Activated naive CD8-positive, alpha-beta T cell (primary cell): ENCODE data around the gene PHACTR1.

ENCODE experiments used
- H3K27ac Mint-ChIP-seq: one replicate; pipeline ENCODE4 v1.8.0; 2021; ENCODE audit warnings: mixed read lengths
- H3K27me3 Mint-ChIP-seq: one replicate; pipeline ENCODE4 v1.8.0; 2021; ENCODE audit warnings: mixed read lengths
- H3K36me3 Mint-ChIP-seq: one replicate; pipeline ENCODE4 v1.8.0; 2021; ENCODE audit warnings: mixed read lengths
- H3K4me1 Mint-ChIP-seq: one replicate; pipeline ENCODE4 v1.8.0; 2021; ENCODE audit warnings: low read depth, mixed read lengths
- H3K4me3 Mint-ChIP-seq: one replicate; pipeline ENCODE4 v1.8.0; 2021; ENCODE audit warnings: mild to moderate bottlenecking, mixed read lengths
- H3K9me3 Mint-ChIP-seq: one replicate; pipeline ENCODE4 v1.8.0; 2021; ENCODE audit warnings: low read depth, mixed read lengths

The PHACTR1 gene

DNA sequence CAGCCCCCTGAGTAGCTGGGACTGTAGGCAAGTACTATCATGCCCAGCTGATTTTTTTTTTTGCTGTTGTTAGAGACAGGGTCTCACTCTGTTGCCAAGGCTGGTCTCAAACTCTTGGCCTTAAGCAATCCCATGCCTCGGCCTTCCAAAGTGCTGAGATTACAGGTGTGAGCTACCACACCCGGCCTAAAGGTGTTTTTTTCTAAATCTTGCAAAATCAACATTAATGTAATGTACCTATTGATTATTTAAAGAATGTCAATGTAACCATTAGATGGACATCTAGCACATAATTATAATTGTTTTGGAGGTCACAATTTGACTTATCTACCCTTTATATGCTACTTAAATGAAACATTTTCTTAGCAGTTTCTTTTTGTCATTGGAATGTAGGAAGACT is 126.1 kb downstream of the PHACTR1 start:
- Mint-ChIP-seq H3K9me3 (no peaks in the 10 kb centered on the region), H3K27me3 (no peaks in the 10 kb centered on the region), H3K27ac (no peak overlapping the region), H3K4me1 (no peaks in the 10 kb centered on the region), H3K36me3 (no peaks in the 10 kb centered on the region), H3K4me3 (no peak overlapping the region)

DNA sequence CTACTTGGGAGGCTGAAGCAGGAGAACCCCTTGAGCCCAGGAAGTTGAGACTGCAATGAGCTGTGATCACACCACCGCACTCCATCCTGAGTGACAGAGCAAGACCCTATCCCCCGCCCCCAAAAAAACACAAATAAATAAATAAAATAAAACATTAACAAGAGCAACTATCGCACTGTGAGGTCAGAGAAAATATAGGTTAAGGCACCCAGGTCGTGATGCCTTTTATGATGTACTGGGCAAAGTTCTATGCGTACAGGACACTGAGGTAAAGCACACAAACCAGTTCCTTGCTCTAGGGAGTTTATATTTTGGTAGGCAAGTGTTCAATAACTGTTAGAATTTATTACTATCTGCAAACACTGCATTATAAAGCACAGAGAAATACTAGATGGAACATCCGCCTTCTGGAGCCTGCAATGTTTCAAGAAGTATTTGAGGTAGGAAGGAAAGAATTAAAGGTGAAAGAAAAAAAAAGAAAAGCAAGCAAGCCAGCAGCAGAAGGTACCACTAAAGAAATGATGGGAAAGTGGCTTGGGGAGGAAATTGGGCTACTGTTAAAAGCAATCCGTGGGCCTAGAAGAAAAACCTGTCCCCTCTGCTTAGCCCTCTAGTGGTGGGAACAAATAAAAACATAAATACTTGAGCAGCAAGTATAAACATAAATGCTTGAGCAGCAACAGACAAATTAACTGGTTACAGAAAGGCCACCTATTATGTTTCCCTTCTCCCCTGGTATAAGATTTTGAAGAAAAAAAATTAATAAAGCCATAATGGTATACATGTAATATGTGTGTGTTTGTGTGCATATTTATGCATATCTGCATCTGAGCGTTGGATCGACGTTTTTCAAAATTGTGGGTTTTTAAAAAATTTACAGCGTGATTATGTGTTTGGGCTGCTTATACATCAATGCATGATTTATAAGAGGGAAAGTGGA is 128.0 kb downstream of the PHACTR1 start:
- H3K9me3 Mint-ChIP-seq: no peaks in the 10 kb centered on the region

DNA sequence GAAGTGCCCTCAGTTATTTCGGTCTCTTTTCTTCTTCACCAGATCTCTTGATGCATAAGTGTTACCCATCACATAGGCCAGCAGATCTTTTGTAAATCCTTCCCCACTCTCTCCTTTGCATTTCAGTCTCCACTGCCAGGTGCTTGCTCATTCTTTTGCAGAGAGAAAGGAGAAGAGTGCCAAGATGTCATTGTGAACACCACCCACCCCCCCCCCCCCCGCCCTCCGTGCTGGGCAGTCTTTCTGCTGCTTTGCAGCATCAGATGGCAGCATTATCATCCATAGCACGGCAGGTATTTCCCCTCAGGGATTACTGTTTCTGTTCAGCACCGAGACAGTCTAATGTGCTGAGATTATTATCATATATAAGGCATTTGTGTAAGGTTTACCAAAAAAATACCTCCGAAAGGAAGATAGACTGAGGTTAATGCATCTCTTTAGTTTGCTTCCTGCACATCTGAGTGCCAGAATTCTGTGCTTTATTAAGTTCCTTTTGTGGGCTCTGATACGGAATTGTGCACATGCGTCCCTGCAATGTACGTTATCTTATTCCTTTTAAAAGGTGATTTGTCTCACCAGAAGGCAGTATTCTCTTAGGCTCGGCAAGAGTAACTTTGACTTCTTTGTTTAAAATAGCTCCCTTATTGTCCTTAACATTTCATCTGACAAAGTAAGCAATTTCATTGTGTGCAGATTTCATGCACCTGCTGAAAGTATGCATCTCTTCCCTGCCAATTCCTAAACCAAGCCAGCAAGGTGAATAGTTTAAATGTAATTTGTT is 128.8 kb downstream of the PHACTR1 start:
- Mint-ChIP-seq H3K9me3 (no peaks in the 10 kb centered on the region), H3K27me3 (peaks cover 7% of the 10 kb centered on the region), H3K36me3 (no peaks in the 10 kb centered on the region), H3K4me1 (no peaks in the 10 kb centered on the region), H3K4me3 (no peak overlapping the region), H3K27ac (no peak overlapping the region)

More for the DNA sequence above, 128.0 kb downstream of the PHACTR1 start:
- Mint-ChIP-seq H3K4me1 (no peaks in the 10 kb centered on the region), H3K36me3 (no peaks in the 10 kb centered on the region), H3K27ac (no peak overlapping the region), H3K4me3 (no peak overlapping the region), H3K27me3 (peaks cover 4% of the 10 kb centered on the region)

DNA sequence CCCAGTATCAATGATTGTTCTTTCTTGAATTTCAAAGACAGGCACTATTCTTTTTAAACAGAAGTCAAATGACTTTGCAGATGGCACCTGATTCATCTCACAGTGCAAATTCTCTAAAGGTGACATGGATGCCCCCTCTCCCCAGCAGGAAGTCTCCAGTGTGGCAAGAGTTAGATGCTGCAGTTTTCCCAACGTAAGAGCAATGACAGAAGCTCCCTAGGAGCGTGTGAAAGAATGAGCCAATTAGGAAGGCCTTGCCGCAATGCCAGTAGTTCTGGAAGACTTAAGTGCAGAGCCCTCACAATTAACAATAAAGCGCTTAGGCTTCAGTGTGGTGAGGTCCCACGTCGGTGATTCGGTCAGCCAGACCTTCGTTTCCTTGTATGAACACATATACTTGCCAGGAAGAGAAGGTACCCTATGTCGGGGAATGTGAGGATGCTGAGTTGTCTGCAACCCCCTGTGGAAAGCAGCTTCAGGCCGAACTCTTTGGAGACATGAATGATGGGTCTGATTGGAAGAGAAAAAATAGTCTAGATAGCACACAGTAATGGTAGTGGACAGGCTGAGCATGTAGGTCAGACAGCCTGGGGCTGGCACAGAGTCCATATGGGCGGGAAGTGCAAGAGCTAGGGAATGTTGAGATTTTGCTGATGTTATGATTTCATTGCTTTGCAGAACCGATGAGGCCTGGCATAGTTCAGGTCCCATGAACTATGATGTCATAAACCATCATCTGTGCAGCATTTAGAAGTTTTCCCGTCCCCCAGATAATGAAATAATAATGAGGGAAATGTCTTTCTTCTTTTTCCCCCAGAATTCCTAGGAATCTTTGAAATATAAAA is 132.6 kb downstream of the PHACTR1 start:
- Mint-ChIP-seq H3K27ac (no peak overlapping the region), H3K36me3 (no peaks in the 10 kb centered on the region), H3K4me3 (no peak overlapping the region), H3K4me1 (no peaks in the 10 kb centered on the region), H3K27me3 (peaks cover 15% of the 10 kb centered on the region), H3K9me3 (no peaks in the 10 kb centered on the region)

DNA sequence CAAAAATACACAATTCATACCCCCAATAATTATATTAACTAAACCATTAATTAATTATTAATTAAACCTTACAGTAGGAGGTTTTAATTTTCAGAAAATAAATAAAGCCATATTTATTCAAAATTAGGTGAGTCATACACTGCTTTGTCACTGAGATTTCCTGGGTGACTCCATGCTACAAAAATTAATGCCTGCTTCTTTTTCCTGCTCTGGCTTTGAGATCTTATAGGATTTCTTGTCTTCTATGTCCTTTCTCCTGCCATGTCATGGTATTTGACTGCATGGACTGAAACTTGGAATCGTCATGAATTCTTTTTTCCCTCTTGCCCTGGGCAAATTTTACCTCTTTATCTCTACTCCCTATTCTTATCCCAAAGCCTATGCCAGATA is 133.2 kb downstream of the PHACTR1 start:
- no peaks in the 10 kb centered on the region for H3K4me1 Mint-ChIP-seq
- H3K4me3 Mint-ChIP-seq: no peak overlapping the region
- no peak overlapping the region for H3K27ac Mint-ChIP-seq
- H3K36me3 Mint-ChIP-seq: no peaks in the 10 kb centered on the region
- H3K27me3 Mint-ChIP-seq: peaks cover 15% of the 10 kb centered on the region
- no peaks in the 10 kb centered on the region for H3K9me3 Mint-ChIP-seq

DNA sequence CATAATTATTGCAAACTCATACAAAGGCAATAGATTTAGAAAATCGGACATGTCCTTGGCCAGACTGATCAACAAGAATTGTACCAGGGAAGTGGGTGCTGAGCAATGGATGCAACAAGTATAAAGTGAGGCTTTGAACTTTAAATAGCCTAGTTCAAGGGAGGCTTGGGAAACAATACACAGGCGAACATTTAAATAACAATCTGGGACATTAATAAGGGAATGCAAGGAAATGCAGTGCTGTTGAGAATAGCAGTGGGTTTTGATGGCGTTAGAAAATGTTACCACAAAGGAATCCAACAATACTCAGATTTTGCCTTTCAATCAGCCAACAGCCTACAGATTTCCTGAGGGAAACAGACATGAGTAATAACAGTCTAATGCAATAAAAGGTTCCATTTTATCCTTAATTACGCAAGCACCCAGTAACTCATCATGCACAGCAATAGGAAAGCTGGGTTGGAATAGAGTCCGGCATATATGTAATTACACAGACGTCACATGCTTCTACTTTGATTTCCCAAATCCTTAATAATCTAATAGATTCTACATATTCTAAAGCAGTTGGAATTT is 134.6 kb downstream of the PHACTR1 start:
- Mint-ChIP-seq H3K36me3 (no peaks in the 10 kb centered on the region), H3K27ac (no peak overlapping the region), H3K27me3 (peaks cover 15% of the 10 kb centered on the region), H3K4me1 (no peaks in the 10 kb centered on the region), H3K9me3 (no peaks in the 10 kb centered on the region), H3K4me3 (no peak overlapping the region)

DNA sequence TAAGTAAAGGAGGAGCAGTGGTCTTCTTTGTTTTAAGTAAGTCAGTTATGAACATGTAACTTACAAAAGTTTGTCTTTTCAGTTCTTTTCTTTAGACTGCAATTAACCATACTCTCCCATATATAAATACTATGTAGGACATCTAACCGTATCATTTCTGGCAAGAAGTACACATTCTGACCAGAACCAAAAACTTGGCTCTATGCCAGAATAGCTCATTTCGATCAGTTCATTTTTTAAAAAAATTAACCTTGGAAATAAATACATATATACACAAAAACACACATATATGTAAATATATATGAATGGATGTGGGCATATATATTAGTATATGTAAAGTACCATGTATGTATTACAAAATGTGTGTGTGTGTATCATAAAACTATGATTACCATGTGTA is 145.0 kb downstream of the PHACTR1 start:
- H3K27ac Mint-ChIP-seq: no peak overlapping the region
- H3K4me1 Mint-ChIP-seq: no peaks in the 10 kb centered on the region
- H3K36me3 Mint-ChIP-seq: no peaks in the 10 kb centered on the region
- H3K27me3 Mint-ChIP-seq: peaks cover 6% of the 10 kb centered on the region
- no peaks in the 10 kb centered on the region for H3K9me3 Mint-ChIP-seq
- no peak overlapping the region for H3K4me3 Mint-ChIP-seq

DNA sequence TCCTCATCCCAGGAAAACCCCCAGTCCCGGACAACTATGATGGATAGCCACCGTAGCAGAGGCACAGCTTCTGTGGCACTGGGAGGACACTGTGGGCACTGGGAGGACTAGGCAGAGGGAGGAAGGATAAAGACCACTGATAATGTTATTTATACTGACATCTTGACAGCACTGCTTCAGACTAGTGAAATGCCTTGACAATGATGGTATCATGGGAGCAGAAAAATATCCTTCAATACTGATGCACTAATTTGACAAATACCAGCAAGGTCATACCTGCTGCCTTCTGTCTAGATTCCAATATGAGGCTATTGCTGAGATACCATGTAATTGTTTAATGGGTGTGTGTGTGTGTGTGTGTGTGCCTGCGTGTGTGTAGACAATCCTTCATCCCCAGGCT is 148.6 kb downstream of the PHACTR1 start:
- no peak overlapping the region for H3K4me3 Mint-ChIP-seq
- H3K36me3 Mint-ChIP-seq: no peaks in the 10 kb centered on the region
- H3K4me1 Mint-ChIP-seq: no peaks in the 10 kb centered on the region
- H3K9me3 Mint-ChIP-seq: no peaks in the 10 kb centered on the region
- no peak overlapping the region for H3K27ac Mint-ChIP-seq
- H3K27me3 Mint-ChIP-seq: peaks cover 6% of the 10 kb centered on the region

DNA sequence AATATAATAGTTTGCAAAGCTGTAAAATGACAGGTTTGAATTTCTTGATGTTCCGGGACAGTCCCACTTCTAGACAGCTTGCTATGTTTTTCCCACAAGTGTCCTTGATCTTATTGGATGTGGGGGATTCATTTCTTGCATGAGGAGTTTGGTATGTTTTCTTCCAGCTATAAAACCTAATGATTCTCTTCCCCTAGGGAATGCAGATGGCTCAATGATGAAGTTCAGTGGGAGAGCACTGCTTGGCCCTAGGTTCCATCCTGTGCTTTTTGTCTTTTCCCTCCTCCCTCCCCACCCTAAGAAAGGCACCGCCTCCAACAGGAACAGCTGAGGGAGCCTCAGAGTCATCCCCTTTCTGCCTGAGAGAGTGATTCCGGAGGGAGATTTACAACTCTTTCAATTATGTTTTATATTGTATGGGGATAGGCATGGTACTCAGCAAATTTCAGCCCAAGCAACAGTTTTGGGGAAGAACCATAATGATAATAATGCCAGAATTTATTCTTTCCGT is 149.2 kb downstream of the PHACTR1 start:
- H3K27ac Mint-ChIP-seq: no peak overlapping the region
- no peaks in the 10 kb centered on the region for H3K4me1 Mint-ChIP-seq
- H3K9me3 Mint-ChIP-seq: no peaks in the 10 kb centered on the region
- H3K27me3 Mint-ChIP-seq: peaks cover 3% of the 10 kb centered on the region
- H3K4me3 Mint-ChIP-seq: no peak overlapping the region
- no peaks in the 10 kb centered on the region for H3K36me3 Mint-ChIP-seq

DNA sequence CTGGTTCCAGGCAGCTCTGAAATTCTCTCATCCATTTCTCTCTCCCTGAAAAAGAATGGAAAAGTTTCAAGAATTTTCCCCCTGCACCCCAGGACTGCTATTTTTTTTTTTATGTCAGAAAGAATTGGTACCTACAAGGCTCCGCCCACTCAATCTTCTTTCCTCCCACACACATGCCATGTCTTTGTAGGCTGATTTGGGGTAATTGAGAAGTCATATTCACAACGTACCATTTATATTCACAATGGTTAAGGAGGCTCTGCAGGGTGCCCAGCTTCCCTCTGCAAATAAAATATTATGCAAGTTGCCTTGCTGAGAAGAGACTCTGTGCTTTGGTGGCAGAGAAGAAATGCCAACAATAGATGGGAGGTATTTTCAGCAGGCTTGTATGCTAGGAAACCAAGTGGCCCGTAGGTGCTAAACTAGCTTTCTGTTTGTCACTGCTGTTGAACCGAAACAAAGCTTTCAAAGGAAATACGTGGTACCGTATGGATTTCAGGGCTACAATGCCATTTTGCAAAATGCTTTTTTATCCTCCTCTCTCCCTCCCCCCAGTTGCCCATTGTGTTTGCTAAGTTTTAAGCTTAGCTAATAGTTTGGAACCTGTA is 150.0 kb downstream of the PHACTR1 start:
- H3K27me3 Mint-ChIP-seq: peaks cover 7% of the 10 kb centered on the region
- no peak overlapping the region for H3K27ac Mint-ChIP-seq
- H3K9me3 Mint-ChIP-seq: no peaks in the 10 kb centered on the region
- no peak overlapping the region for H3K4me3 Mint-ChIP-seq
- no peaks in the 10 kb centered on the region for H3K36me3 Mint-ChIP-seq
- H3K4me1 Mint-ChIP-seq: no peaks in the 10 kb centered on the region

DNA sequence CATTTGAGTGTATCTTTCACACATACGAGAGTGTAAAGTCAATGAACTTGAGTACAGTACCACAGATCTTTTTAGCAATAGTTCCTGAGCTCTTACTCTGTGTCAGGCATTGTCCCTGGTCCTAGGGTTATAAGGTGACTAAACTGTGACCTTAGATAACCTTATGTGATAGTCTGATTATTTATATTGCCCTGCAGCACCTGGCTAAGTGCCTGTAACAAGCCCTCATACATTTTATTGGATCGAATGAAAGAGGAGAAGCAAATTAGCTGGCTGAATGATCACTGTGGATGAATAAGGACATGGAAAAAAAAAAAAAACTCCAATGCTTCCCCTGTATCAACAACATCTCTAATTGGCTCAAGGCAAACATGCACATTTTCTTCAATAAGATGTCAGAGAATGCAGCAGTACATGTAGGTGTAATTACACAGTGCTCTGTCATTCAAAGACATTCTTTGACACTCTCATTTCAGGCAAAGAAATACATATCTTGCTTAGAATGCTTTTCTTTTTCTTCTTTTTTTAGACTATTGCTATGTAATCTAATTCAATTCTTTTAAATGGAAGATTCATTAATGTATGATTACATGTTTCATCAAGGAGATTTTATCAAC is 153.4 kb downstream of the PHACTR1 start:
- no peaks in the 10 kb centered on the region for H3K9me3 Mint-ChIP-seq
- no peak overlapping the region for H3K4me3 Mint-ChIP-seq
- H3K36me3 Mint-ChIP-seq: no peaks in the 10 kb centered on the region
- H3K27ac Mint-ChIP-seq: no peak overlapping the region
- peaks cover 7% of the 10 kb centered on the region for H3K27me3 Mint-ChIP-seq
- no peaks in the 10 kb centered on the region for H3K4me1 Mint-ChIP-seq

DNA sequence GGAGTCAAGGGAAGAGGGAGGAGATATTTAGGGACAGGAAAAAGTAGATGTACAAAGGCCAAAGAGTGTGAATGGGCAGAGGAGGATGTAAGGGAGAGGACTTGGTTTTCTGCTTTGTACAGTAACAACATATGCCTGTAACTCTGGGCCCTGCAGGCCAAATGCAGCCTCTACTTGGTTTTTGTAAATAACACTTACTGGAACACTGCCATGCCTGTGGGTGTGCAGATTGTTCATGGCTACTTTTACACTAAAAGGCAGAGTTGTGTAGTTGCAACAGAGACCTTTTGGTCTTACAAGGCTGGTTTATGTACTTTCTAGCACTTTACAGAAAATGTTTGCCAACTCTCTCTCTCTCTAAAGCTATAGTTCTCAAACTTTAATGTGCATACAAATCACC is 157.1 kb downstream of the PHACTR1 start:
- no peak overlapping the region for H3K4me3 Mint-ChIP-seq
- no peaks in the 10 kb centered on the region for H3K36me3 Mint-ChIP-seq
- no peaks in the 10 kb centered on the region for H3K4me1 Mint-ChIP-seq
- no peaks in the 10 kb centered on the region for H3K9me3 Mint-ChIP-seq
- no peak overlapping the region for H3K27ac Mint-ChIP-seq
- peaks cover 7% of the 10 kb centered on the region for H3K27me3 Mint-ChIP-seq

DNA sequence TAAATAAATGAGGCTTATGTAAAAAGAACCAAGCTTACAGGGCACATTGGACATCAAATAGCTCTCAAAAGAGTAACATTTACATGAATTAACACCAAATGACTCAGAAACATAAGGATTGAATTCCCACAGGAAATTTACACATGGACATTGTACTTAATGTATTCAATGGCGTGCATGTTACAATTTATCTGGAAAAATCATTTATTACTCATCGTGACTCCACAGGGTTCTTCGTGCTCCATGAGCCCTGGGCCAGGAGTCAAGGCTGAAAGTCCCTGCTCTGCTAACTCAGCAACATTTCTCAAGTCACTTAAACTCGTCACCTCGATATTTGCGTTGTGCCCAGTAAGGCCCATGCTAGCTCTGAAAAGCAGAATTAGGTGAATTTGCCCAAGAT is 158.5 kb downstream of the PHACTR1 start:
- H3K27me3 Mint-ChIP-seq: peaks cover 9% of the 10 kb centered on the region
- no peaks in the 10 kb centered on the region for H3K36me3 Mint-ChIP-seq
- H3K9me3 Mint-ChIP-seq: no peaks in the 10 kb centered on the region
- no peaks in the 10 kb centered on the region for H3K4me1 Mint-ChIP-seq
- H3K4me3 Mint-ChIP-seq: no peak overlapping the region
- no peak overlapping the region for H3K27ac Mint-ChIP-seq

DNA sequence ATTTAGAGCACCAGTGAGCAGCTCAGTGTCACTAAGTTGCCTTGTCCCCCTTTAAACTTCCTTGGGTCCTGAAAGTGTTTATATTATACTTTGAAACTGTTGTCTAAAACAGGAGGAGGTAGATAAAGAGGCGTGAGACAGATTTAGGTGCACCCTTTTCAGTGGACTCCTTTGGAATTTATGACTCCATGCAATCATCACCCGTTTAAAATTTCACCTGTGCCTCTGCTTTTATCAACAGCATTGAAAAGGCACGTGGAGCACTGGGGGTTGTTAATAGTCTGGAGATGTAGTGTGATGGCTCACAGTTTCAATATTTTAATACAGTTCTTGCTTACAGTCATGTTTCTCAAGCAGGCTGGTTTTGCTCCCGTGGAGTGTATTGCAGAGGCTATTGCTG is 162.2 kb downstream of the PHACTR1 start:
- Mint-ChIP-seq H3K4me1 (no peaks in the 10 kb centered on the region), H3K36me3 (no peaks in the 10 kb centered on the region), H3K27ac (no peak overlapping the region), H3K9me3 (no peaks in the 10 kb centered on the region), H3K4me3 (no peak overlapping the region), H3K27me3 (peaks cover 4% of the 10 kb centered on the region)
